ENCODE data around the gene FHAD1.

- TF ChIP-seq REST (IDR thresholded peaks at IDR 0.05; ENCODE audit: low read depth): no peak
- TF ChIP-seq EP300 (IDR thresholded peaks at IDR 0.05; ENCODE audit: borderline replicate concordance): no peak
- TF ChIP-seq CEBPB (IDR thresholded peaks at IDR 0.05): no peak
- TF ChIP-seq YY1 (IDR thresholded peaks at IDR 0.05; ENCODE audit: low read depth): no peak
- no peak for TF ChIP-seq NFIC (IDR thresholded peaks at IDR 0.05)
- TF ChIP-seq CREB1 (IDR thresholded peaks at IDR 0.05; ENCODE audit: low read depth): no peak
- TF ChIP-seq RAD21 (IDR thresholded peaks at IDR 0.05; ENCODE audit: low read depth): no peak
- TF ChIP-seq TAF1 (IDR thresholded peaks at IDR 0.05; ENCODE audit: low read depth): no peak
- TF ChIP-seq FOXM1 (IDR thresholded peaks at IDR 0.05; ENCODE audit: borderline replicate concordance, low read depth): no peak
- TF ChIP-seq TCF12 (IDR thresholded peaks at IDR 0.05; ENCODE audit: low read depth): no peak
These were observed 123.2 kb downstream of the FHAD1 start for GRCh38 chr1:15370268-15370667.
